B cell (primary cell): ENCODE results near the gene PNPLA1. TPM values are rescaled to one million over a fixed set of nuclear protein-coding genes. Genes with fewer than 3 reads are reported as not detected.
A peak's percentile ranks its signal among the peaks of the same experiment; 100 is the strongest.

Experiments
- ATAC-seq: fragments of 200-7000 bp; cut with Tn5 transposase; one replicate; pipeline ENCODE4 v1.10.0; 2021; ENCODE audit warnings: low read depth, mild to moderate bottlenecking, moderate number of reproducible peaks, moderate library complexity
- CTCF ChIA-PET: fragments of 350-600 bp; sonication (Branson Sonifier 250); formaldehyde crosslinking; loops from one replicate; lab custom pipeline; 2021; ENCODE audit warnings: antibody characterized with exemption, inconsistent platforms; lab: Charles Lee
- POLR2A ChIA-PET: fragments of 350-600 bp; sonication (Branson Sonifier 250); formaldehyde crosslinking; loops from one replicate; lab custom pipeline; 2021; ENCODE audit warnings: antibody characterized with exemption; lab: Charles Lee
- DNase-seq: peaks from one replicate; pipeline ENCODE4 v3.0.0; 2013
- H2AFZ ChIP-seq: 2 replicates; pipeline ENCODE4 v1.6.1; 2012; ENCODE audit warnings: mild to moderate bottlenecking, low read depth, low read length; ENCODE audit not compliant: insufficient read depth, poor library complexity, severe bottlenecking
- H3K27ac ChIP-seq, 2 donors: 1 replicate in 1 of 2; 2 replicates in 1 of 2; pipeline ENCODE4 v1.5.1; 2012 to 2013; ENCODE audit warnings: low read length in 2 of 2, mild to moderate bottlenecking in 2 of 2, moderate library complexity in 1 of 2
- H3K27me3 ChIP-seq, 4 experiments: fragments of 200-600 bp in 1 of 4; sonication (generic) in 1 of 4; replicated peaks in 1 of 4; 1 replicate in 2 of 4; 2 replicates in 2 of 4; pipeline versions ENCODE4 v1.6.1 to v1.7.0; 2013 to 2016; ENCODE audit warnings: low read length in 3 of 4, mild to moderate bottlenecking in 2 of 4, mixed read lengths in 1 of 4, moderate library complexity in 1 of 4; ENCODE audit not compliant: insufficient read depth in 4 of 4, control insufficient read depth in 3 of 4; ENCODE audit errors: control extremely low read depth in 1 of 4
- H3K36me3 ChIP-seq, 2 experiments: replicated peaks in 1 of 2; 1 replicate in 1 of 2; 2 replicates in 1 of 2; pipeline versions ENCODE4 v1.6.1 to v1.7.1; 2013; ENCODE audit warnings: low read length in 1 of 2; ENCODE audit not compliant: insufficient read depth in 2 of 2, control insufficient read depth in 1 of 2; ENCODE audit errors: control extremely low read depth in 1 of 2, extremely low read depth in 1 of 2
- H3K4me1 ChIP-seq, 2 donors: fragments of 200-600 bp in 1 of 2; sonication (generic) in 1 of 2; 1 replicate in 1 of 2; 2 replicates in 1 of 2; pipeline versions ENCODE4 v1.5.1 to v1.6.1; 2013 to 2017; ENCODE audit warnings: low read length in 2 of 2; ENCODE audit not compliant: control insufficient read depth in 2 of 2, insufficient read depth in 2 of 2
- H3K4me2 ChIP-seq: replicated peaks from 2 replicates; pipeline ENCODE3; 2012; ENCODE audit warnings: mild to moderate bottlenecking, low read depth, low read length; ENCODE audit not compliant: poor library complexity, severe bottlenecking
- H3K4me3 ChIP-seq, 5 experiments: fragments of 200-600 bp in 1 of 5; sonication (generic) in 1 of 5; 1 replicate in 3 of 5; 2 replicates in 2 of 5; pipeline versions ENCODE4 v1.5.1 to v1.7.0; 2011 to 2016; ENCODE audit warnings: low read length in 4 of 5, mild to moderate bottlenecking in 4 of 5, low read depth in 2 of 5, control low read depth in 1 of 5, moderate library complexity in 1 of 5; ENCODE audit not compliant: insufficient read depth in 1 of 5; ENCODE audit errors: control extremely low read depth in 1 of 5, extremely low read depth in 1 of 5
- H3K79me2 ChIP-seq: fragments of 200-600 bp; sonication (generic); one replicate; pipeline ENCODE4 v1.6.0; 2016; ENCODE audit warnings: low read length; ENCODE audit not compliant: control insufficient read depth, insufficient read depth
- H3K9ac ChIP-seq: fragments of 200-600 bp; sonication (generic); 2 replicates; pipeline ENCODE4 v1.6.1; 2017; ENCODE audit warnings: mild to moderate bottlenecking, low read length, moderate library complexity
- H3K9me3 ChIP-seq, 3 donors: one replicate each; pipeline versions ENCODE4 v1.6.1 to v1.7.1; 2013; ENCODE audit warnings: low read length in 2 of 3; ENCODE audit not compliant: control insufficient read depth in 2 of 3, insufficient read depth in 1 of 3; ENCODE audit errors: control extremely low read depth in 1 of 3
- H4K20me1 ChIP-seq: 2 replicates; pipeline ENCODE4 v1.6.0; 2012; ENCODE audit warnings: mild to moderate bottlenecking, low read length; ENCODE audit not compliant: insufficient read depth, control insufficient read depth, poor library complexity, severe bottlenecking
- H3K27ac Mint-ChIP-seq: one replicate; pipeline ENCODE4 v1.8.0; 2021; ENCODE audit warnings: mixed read lengths
- H3K27me3 Mint-ChIP-seq: one replicate; pipeline ENCODE4 v1.8.0; 2021; ENCODE audit warnings: mixed read lengths
- H3K4me1 Mint-ChIP-seq: one replicate; pipeline ENCODE4 v1.8.0; 2021; ENCODE audit warnings: mixed read lengths
- H3K4me3 Mint-ChIP-seq: one replicate; pipeline ENCODE4 v1.8.0; 2021; ENCODE audit warnings: mixed read lengths
- H3K9me3 Mint-ChIP-seq: one replicate; pipeline ENCODE4 v1.8.0; 2022; ENCODE audit warnings: mixed read lengths; ENCODE audit not compliant: insufficient read depth
- CTCF ChIP-seq: fragments of 200-600 bp; IDR thresholded peaks from one replicate; pipeline ENCODE4 v1.8.0; 2022; ENCODE audit warnings: antibody characterized with exemption, mild to moderate bottlenecking
- EZH2 ChIP-seq: IDR thresholded peaks from 2 replicates; pipeline ENCODE4 v1.6.1; 2012; ENCODE audit warnings: borderline replicate concordance, low read depth, mild to moderate bottlenecking, moderate library complexity, low read length; ENCODE audit not compliant: insufficient read depth, poor library complexity, severe bottlenecking
- WGBS: methylation state at CpG from one replicate; pipeline ENCODE4 v1.1.5; 2013; ENCODE audit warnings: missing lambda C conversion rate; ENCODE audit not compliant: insufficient coverage; 5-methylcytosine and 5-hydroxymethylcytosine counted together
- intact Hi-C: fragments of 100-400 bp; cut with micrococcal nuclease; formaldehyde crosslinking; loops from one replicate; pipeline ENCODE4 v1.10.0; 2022
- polyA plus RNA-seq: library from polyadenylated mRNA; depleted of rRNA; stranded (reverse); fragments of >200 nt; gene quantifications from 2 replicates; pipeline ENCODE4 v1.2.3, GENCODE V29; 2012
- total RNA-seq, 2 donors: library from RNA; stranded (reverse); fragments of 120-200 nt in 1 of 2; gene quantifications; 1 replicate in 1 of 2; 2 replicates in 1 of 2; pipeline versions ENCODE4 v1.2.3 to v1.2.4, GENCODE V29; 2013 to 2022

PNPLA1 gene
- total and polyA plus RNA-seq, 2 donors (not counting 1 experiment from before 2014, with no cell fraction given), result 0.12 TPM; not detected in 1

- H3K27ac Mint-ChIP-seq, result peak overlapping the region; percentile 57
- POLR2A ChIA-PET, result no interaction called here
These were observed 32.5 kb downstream of the PNPLA1 start for GRCh38 chr6:36302227-36302976.

More at GRCh38 chr6:36302227-36302976, 32.5 kb downstream of the PNPLA1 start:
- H3K9me3 Mint-ChIP-seq, result no peaks in the 10 kb centered on the region
- H3K27me3 Mint-ChIP-seq, result peaks cover 23% of the 10 kb centered on the region
- Histone ChIP-seq H3K36me3 (no peaks in the 10 kb centered on the region), H3K9me3 (no peaks in the 10 kb centered on the region), H3K9ac (no peak overlapping the region), H3K79me2 (no peaks in the 10 kb centered on the region), H3K27ac (no peak overlapping the region), H4K20me1 (no peaks in the 10 kb centered on the region), H3K4me2 (no peak overlapping the region), H3K4me1 (no peaks in the 10 kb centered on the region), H3K27me3 (peaks cover 0 to 6% (median 1%) of the 10 kb centered on the region in 4 experiments), H2AFZ (peak overlapping the region; percentile 47), H3K4me3 (no peak overlapping the region)
- ATAC-seq, result peak; percentile 95
- no peak overlapping the region for H3K4me3 Mint-ChIP-seq
- 41% methylated on average over 10 of the region's 13 CpGs for WGBS
- CTCF ChIA-PET, result interaction anchor here (0.5 to 9.8 kb wide), 32 partner anchors 9 to 1888 kb away, joined by 3 to 149 read pairs (median 4); partner anchors contain the start of genes BNIP5 and MAPK14
- DNase-seq, result peak; percentile 94
- H3K4me1 Mint-ChIP-seq, result peaks cover 5% of the 10 kb centered on the region
- TF ChIP-seq CTCF, result peak; percentile 97
- no peak for TF ChIP-seq EZH2
- intact Hi-C loops, result loop anchor here (1.0 to 5.0 kb wide), 3 partner anchors 58 to 456 kb away; no protein-coding TSS in a partner anchor
